Ectodermal cell (in vitro differentiated cells): Measurements from ENCODE around the gene IRF2BPL.

Experiments used
- H3K27ac ChIP-seq: 2 replicates; pipeline ENCODE4 v1.7.0; 2013; ENCODE audit warnings: mild to moderate bottlenecking, low read depth, low read length; ENCODE audit not compliant: insufficient read depth, poor library complexity, severe bottlenecking
- H3K27me3 ChIP-seq: 2 replicates; pipeline ENCODE4 v1.7.0; 2013; ENCODE audit warnings: mild to moderate bottlenecking, low read length; ENCODE audit not compliant: insufficient read depth, control insufficient read depth, poor library complexity, severe bottlenecking
- H3K36me3 ChIP-seq: one replicate; pipeline ENCODE4 v1.7.0; 2013; ENCODE audit warnings: low read length; ENCODE audit not compliant: control insufficient read depth, insufficient read depth
- H3K4me1 ChIP-seq: one replicate; pipeline ENCODE4 v1.7.0; 2013; ENCODE audit warnings: low read length; ENCODE audit not compliant: control insufficient read depth, insufficient read depth
- H3K4me3 ChIP-seq: 2 replicates; pipeline ENCODE4 v1.7.0; 2013; ENCODE audit warnings: low read depth, low read length, control low read depth; ENCODE audit not compliant: insufficient read depth
- H3K9me3 ChIP-seq: 2 replicates; pipeline ENCODE4 v1.7.0; 2013; ENCODE audit warnings: mild to moderate bottlenecking, low read length, moderate library complexity; ENCODE audit not compliant: control insufficient read depth
- WGBS, 2 experiments: methylation state at CpG; one replicate each; pipeline ENCODE4 v1.1.7; 2013; ENCODE audit warnings: missing lambda C conversion rate in 2 of 2; 5-methylcytosine and 5-hydroxymethylcytosine counted together

IRF2BPL gene

DNA sequence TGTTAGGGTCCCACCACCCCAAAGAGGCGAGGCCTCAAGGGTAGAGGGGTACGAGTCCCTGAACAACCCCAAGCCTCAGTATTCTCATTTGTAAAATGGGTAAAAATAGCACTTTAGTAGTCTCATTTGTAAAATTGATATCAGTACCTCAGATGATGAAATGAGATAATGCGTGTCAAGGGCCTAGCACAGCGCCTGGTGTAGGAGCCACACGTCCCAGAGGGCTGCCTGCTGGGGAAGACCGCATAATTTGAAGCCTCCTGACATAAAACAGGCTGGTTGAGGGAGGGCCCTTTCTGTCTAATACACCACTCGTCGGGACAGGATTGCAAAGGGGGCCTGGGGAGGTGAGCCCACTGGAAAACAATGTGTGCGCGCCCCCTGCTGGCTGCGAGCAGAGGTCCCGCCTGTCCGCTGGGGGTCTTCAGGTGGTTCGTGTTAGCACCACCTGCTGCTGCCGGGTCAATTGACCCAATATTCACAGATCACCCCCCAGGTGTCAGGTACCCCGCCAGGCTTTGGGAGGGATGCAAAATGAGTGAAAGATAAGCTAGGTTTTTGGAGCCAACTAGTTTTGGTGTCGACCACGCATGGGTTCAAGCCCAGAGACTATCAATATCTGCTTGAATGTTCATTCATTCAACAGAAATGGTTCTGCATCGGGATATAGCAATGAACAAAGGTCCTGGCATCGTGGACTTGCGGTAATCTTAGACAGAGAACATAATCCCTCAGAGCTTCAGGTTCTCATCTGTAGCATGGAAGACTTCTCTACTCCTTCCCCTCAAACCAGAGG, 24.7 kb upstream of the IRF2BPL start:
- no peaks in the 10 kb centered on the region for H3K27me3 ChIP-seq
- H3K36me3 ChIP-seq, result no peaks in the 10 kb centered on the region
- WGBS, 2 experiments, result 31 to 34% methylated on average over 21 of the region's 21 CpGs
- no peak overlapping the region for H3K4me3 ChIP-seq
- no peak overlapping the region for H3K27ac ChIP-seq
- no peaks in the 10 kb centered on the region for H3K9me3 ChIP-seq
- no peaks in the 10 kb centered on the region for H3K4me1 ChIP-seq

DNA sequence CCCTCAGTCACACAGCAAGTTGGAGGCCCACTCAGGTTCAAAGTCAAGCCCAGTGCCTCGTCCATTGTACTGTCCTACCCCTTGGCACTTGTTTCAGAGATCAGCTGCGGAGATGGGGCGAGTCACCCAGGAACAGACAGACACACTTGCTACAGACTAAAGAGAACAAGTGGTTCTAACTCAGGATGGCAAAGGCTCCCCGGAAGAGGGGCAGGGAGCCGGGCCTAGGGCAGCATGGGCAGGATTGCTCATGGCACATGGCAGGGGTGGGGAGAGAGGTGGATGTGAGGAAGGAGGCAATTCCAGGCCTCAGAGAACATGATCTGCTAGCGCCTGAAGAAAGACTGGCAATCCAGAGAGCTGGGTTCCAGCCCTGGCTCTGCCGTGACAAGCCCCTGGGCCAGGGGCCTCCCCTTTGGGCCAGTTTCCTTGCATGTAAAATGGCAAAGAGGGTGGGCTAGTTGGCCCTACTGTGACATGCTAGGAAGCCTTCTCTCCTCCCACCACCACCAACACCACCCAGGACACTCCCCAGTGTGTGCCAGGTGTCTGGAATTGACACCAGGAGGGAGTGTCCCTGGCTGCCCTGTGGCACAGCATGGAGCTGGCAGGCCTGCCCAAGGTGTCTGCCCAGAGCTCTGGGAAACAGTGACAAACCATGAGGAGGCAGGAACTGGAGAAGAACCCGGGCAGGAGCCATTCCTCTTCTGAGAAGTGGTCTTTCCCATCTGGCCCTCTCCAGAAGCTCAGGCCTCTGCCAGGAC, 24.0 kb upstream of the IRF2BPL start:
- 91 to 92% methylated on average over 8 of the region's 8 CpGs for whole genome bisulfite sequencing, 2 experiments
- Histone ChIP-seq H3K9me3 (no peaks in the 10 kb centered on the region), H3K27ac (no peak overlapping the region), H3K4me3 (no peak overlapping the region), H3K4me1 (no peaks in the 10 kb centered on the region), H3K27me3 (no peaks in the 10 kb centered on the region), H3K36me3 (no peaks in the 10 kb centered on the region)

DNA sequence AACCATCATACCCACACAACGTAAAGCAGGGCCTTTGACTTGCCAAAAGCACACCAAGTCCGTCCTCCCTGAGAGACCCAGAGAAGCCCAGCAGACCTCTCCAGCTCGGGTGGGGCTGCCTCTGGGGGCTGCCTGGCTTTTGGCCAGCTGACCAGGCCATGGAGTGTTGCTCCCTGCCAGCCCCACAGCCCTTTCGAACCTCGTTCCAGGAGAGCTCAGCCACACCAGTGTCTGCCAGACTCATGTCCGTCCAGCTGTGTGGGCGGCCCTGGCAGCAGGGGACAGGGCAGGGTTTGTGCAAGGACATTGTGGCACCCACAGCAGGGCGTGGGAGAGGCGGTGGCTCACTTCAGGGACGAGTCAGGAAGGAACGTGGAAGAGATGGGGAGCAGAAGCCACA, 22.6 kb upstream of the IRF2BPL start:
- no peaks in the 10 kb centered on the region for H3K9me3 ChIP-seq
- H3K27ac ChIP-seq, result no peak overlapping the region
- H3K4me3 ChIP-seq, result no peak overlapping the region
- 68 to 69% methylated on average over 11 of the region's 11 CpGs for WGBS, 2 experiments
- H3K4me1 ChIP-seq, result no peaks in the 10 kb centered on the region
- H3K27me3 ChIP-seq, result no peaks in the 10 kb centered on the region
- H3K36me3 ChIP-seq, result no peaks in the 10 kb centered on the region

DNA sequence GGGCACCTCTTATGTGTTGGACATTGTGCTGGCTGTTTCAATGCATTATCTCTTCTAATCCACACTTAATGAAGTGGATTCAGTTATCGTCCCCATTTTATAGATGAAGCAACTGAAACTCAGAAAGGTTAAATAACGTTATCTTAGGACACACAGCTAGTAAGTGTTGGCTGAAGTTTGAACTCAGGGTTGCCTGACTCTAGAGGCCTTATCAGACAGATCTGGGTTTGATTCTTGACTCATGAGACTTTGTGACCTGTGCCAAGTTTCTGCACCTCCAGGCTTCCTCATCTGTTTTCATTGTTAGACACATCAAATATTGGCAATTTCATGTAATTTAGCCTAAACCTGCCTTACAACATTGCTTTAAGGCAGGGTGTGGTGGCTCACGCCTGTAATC, 18.2 kb upstream of the IRF2BPL start:
- Histone ChIP-seq H3K9me3 (no peaks in the 10 kb centered on the region), H3K27ac (no peak overlapping the region), H3K27me3 (no peaks in the 10 kb centered on the region), H3K36me3 (no peaks in the 10 kb centered on the region), H3K4me3 (no peak overlapping the region), H3K4me1 (peaks cover 34% of the 10 kb centered on the region)
- WGBS, 2 experiments, result 88 to 96% methylated on average over 3 of the region's 3 CpGs

DNA sequence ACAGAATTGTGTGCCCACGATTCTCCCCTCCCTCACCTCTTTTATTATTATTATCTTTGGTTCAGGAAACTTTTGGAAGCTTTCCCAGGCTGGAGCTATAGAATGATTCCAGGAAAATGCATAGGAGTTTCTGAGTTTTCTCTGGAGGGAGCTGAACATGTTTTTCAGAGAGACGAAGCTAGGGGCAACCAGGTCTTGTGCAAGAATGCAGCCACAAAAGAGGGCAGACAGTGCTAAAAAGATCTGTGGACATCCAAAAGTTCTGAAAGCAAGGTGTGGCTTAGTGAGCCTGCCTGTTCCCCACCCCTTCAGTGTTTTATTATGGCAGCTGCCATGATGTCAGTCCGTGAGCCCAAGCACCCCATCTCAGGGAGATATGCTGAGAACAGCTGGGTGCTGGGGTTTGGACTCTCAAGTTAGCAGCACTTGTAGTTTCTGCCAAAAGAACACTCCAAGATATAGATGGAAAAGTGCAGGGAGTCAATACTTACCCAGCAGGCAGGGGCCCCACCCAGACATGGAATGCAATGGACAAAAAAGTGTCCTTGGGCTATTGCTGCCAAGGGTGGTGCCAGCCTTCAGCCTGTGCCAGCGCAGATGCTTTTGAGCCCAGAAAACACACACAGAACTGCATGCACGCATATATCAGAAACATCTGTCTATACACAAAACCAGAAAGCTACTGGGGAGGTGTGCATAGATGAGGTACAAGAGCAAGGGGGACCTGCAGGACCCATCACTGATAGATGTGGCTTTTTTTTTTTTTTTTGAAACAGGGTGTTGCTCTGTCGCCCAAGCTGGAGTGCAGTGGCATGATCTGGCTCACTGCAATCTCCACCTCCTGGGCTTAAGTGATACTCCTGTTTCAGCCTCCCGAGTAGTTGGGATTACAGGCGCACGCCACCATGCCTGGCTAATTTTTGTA, 17.0 kb upstream of the IRF2BPL start:
- Histone ChIP-seq H3K4me3 (no peak overlapping the region), H3K9me3 (no peaks in the 10 kb centered on the region), H3K27ac (no peak overlapping the region), H3K4me1 (peaks cover 43% of the 10 kb centered on the region), H3K27me3 (no peaks in the 10 kb centered on the region), H3K36me3 (no peaks in the 10 kb centered on the region)
- WGBS, 2 experiments, result 85 to 86% methylated on average over 9 of the region's 9 CpGs

DNA sequence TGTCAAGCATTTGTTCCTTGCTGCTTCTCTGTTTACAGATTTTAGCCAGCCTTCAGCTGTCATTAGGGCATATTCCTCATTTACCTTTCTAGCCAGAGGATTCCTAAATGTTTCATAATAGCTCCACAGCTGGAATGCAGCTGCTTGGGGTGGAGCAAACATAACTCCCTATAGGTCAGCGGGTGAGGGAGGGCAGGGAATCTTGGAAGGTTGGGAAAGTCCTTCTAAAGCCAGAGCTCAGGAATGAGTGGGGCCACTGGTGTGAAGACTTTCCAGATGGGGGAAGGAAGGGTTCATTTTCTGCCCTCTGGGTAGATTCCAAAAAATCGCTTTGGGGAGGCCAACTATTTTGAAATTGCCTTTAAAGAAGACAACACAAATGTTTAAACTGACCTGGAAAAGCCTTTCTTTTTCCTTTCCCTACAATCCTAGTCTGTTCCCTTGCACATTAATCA, 16.3 kb upstream of the IRF2BPL start:
- no peak overlapping the region for H3K4me3 ChIP-seq
- WGBS, 2 experiments, result 4 to 11% methylated on average over 2 of the region's 2 CpGs
- peaks cover 44% of the 10 kb centered on the region for H3K4me1 ChIP-seq
- H3K27me3 ChIP-seq, result no peaks in the 10 kb centered on the region
- H3K9me3 ChIP-seq, result no peaks in the 10 kb centered on the region
- H3K36me3 ChIP-seq, result no peaks in the 10 kb centered on the region
- H3K27ac ChIP-seq, result no peak overlapping the region

DNA sequence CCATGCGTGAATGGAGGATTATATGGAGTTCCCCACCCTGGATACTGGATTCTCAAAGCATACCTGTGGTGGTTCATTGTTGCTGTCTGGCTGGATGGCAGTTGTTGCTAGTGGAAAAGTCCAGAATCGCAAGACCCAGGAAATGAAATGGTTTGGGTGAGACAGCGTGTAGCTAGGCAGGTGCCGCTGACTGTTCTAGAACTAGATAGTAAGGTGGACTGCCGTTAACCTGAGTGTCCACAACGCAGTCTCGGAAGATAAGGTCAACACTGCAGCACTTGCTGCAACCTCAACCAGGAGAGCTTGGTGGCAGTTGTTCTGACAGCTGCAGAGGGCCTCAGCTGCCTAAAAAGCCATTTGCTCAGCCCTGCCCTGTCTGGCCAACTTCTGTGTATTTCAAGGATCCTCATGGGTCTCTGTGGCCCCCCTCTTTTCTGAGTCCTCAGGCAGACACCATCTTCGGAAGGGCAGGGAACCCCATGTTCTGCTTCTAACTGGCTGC, 15.5 kb upstream of the IRF2BPL start:
- Histone ChIP-seq H3K36me3 (no peaks in the 10 kb centered on the region), H3K4me1 (peaks cover 52% of the 10 kb centered on the region), H3K27me3 (no peaks in the 10 kb centered on the region), H3K9me3 (no peaks in the 10 kb centered on the region), H3K4me3 (no peak overlapping the region), H3K27ac (no peak overlapping the region)
- WGBS, 2 experiments, result 87 to 90% methylated on average over 8 of the region's 8 CpGs

DNA sequence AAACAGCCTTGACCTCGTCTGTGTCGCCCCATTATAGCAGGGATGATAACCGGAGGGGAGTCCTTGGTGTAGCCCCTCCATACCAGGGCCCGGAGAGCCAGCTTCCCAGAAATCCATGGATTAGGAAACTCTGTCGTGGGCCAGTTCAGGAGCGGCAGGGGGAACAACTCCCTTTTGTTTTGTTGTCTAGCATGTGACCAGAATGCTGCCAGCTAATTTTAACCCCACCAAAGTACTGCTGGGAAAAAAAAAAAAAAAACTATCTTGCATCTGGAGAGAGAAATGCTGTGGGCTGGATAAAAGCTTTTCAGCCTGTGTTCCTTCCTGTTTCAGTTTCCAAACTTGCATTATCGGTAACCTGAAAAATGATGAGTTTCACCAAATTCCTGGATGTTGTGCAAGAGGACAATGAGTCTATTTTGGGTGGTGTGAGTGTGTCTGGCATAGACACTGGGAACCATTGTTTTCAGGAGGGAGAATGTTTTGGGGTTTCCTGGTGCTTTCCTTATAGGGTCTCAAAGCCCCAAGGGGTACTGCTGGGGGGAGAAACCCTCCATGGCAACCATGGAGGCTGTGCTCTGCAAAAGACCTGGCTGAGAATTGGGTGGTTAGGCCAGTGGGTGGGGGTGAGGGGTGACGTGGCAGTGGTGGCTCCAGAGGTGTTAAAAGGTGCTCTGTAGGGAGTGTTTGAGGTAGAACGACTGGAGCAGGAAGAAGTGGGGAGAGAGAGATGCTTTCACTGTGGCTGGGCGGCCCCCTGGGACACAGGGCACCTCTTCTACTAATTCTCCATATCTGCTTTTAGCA, 14.9 kb upstream of the IRF2BPL start:
- Histone ChIP-seq H3K36me3 (no peaks in the 10 kb centered on the region), H3K4me1 (peaks cover 58% of the 10 kb centered on the region), H3K4me3 (no peak overlapping the region), H3K9me3 (no peaks in the 10 kb centered on the region), H3K27me3 (no peaks in the 10 kb centered on the region), H3K27ac (no peak overlapping the region)
- 57 to 62% methylated on average over 10 of the region's 10 CpGs for WGBS, 2 experiments

DNA sequence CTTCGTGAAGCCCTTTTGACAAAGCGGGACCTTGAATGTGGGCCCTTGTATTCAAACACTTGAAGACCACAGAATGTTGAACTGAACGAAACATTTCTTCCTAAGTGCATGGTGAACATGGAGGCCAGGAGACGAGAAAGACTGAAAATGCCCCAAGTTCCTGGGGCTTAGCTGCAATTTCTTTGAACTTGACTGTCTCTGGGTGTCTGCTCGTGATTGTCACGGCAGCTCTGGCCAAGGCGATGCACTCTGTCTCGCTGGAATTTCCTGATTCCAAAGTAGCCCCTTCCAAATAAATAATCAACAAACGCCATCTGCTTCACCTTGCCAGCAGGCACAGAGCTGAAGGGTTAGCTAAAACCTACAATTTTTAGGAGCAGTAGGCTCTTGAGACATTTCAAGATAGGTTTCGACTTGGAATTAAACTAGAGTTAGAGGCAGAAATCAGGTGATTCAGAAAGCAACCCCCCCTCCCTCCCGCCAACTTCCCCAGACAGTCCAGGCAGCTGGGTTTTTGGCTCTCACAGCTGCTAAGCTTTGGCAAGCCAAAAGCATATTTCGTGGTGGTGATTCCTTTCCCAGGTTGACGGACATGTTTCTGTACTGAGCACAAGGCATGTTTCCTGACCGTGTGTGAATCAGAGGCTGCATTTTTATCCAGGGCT, 13.5 kb upstream of the IRF2BPL start:
- Histone ChIP-seq H3K27me3 (peaks cover 13% of the 10 kb centered on the region), H3K4me3 (no peak overlapping the region), H3K27ac (no peak overlapping the region), H3K4me1 (peaks cover 72% of the 10 kb centered on the region), H3K36me3 (no peaks in the 10 kb centered on the region), H3K9me3 (no peaks in the 10 kb centered on the region)
- WGBS, 2 experiments, result 80 to 81% methylated on average over 14 of the region's 14 CpGs
